HEK293 (cell line): ENCODE results near the gene CD93.

Experiments
- CTCF ChIA-PET: fragments of 350-600 bp; formaldehyde crosslinking; extraction: SDS; loops from one replicate; lab custom pipeline; 2021; ENCODE audit warnings: antibody characterized with exemption; lab: Yijun Ruan, JAX
- POLR2A ChIA-PET: fragments of 300-600 bp; formaldehyde crosslinking; extraction: SDS; loops from one replicate; lab custom pipeline; 2020; ENCODE audit warnings: antibody characterized with exemption, inconsistent platforms; lab: Yijun Ruan, JAX
- H3K27ac ChIP-seq: fragments of 200-500 bp; sonication (Bioruptor generic); 2 replicates; pipeline ENCODE4 v1.5.1; 2014; ENCODE audit warnings: low read depth, low read length, control low read depth, inconsistent platforms; ENCODE audit errors: extremely low read depth
- H3K36me3 ChIP-seq, 2 experiments: fragments of 200-500 bp in 1 of 2; sonication (Bioruptor generic) in 1 of 2; 1 replicate in 1 of 2; 2 replicates in 1 of 2; pipeline ENCODE4 v1.5.1; 2014 to 2017; ENCODE audit warnings: inconsistent platforms in 2 of 2, low read length in 2 of 2; ENCODE audit not compliant: control insufficient read depth in 2 of 2, insufficient read depth in 1 of 2
- H3K4me1 ChIP-seq: fragments of 200-500 bp; sonication (Bioruptor generic); 2 replicates; pipeline ENCODE4 v1.5.1; 2014; ENCODE audit warnings: mild to moderate bottlenecking, low read length, inconsistent platforms; ENCODE audit not compliant: control insufficient read depth, insufficient read depth
- H3K4me3 ChIP-seq: 2 replicates; pipeline ENCODE4 v1.5.1; 2011; ENCODE audit warnings: low read depth, mild to moderate bottlenecking, control low read depth, low read length, moderate library complexity
- H3K9me3 ChIP-seq: fragments of 200-500 bp; sonication (Bioruptor generic); 2 replicates; pipeline ENCODE4 v1.5.1; 2014; ENCODE audit warnings: low read depth, low read length, inconsistent platforms; ENCODE audit not compliant: control insufficient read depth, insufficient read depth
- BCL11A ChIP-seq: fragments of 450-650 bp; formaldehyde crosslinking; IDR thresholded peaks from 2 replicates; pipeline ENCODE4 v1.5.1; 2016; ENCODE audit warnings: low read depth, missing biosample characterization, missing genetic modification characterization
- MEIS1 ChIP-seq: sonication (generic); formaldehyde crosslinking; IDR thresholded peaks from 2 replicates; pipeline ENCODE4 v1.8.1; 2022; ENCODE audit warnings: missing genetic modification reagents, mild to moderate bottlenecking, borderline replicate concordance
- MYNN ChIP-seq: fragments of 450-650 bp; formaldehyde crosslinking; IDR thresholded peaks from 2 replicates; pipeline ENCODE4 v1.5.1; 2016; ENCODE audit warnings: missing biosample characterization, missing genetic modification characterization, borderline replicate concordance
- MZF1 ChIP-seq: fragments of 450-650 bp; formaldehyde crosslinking; IDR thresholded peaks from 2 replicates; pipeline ENCODE4 v1.5.1; 2017; ENCODE audit warnings: missing biosample characterization, missing genetic modification characterization, borderline replicate concordance
- YY1 ChIP-seq: fragments of 450-650 bp; formaldehyde crosslinking; IDR thresholded peaks from 2 replicates; pipeline ENCODE4 v1.5.1; 2018; ENCODE audit warnings: missing biosample characterization, missing genetic modification characterization
- ZNF169 ChIP-seq: fragments of 450-650 bp; formaldehyde crosslinking; IDR thresholded peaks from 2 replicates; pipeline ENCODE4 v1.5.1; 2016; ENCODE audit warnings: missing biosample characterization, missing genetic modification characterization
- ZNF221 ChIP-seq: fragments of 450-650 bp; formaldehyde crosslinking; IDR thresholded peaks from 2 replicates; pipeline ENCODE4 v1.5.1; 2017; ENCODE audit warnings: missing biosample characterization, missing genetic modification characterization, borderline replicate concordance
- ZNF223 ChIP-seq: fragments of 450-650 bp; formaldehyde crosslinking; IDR thresholded peaks from 2 replicates; pipeline ENCODE4 v1.5.1; 2016; ENCODE audit warnings: missing biosample characterization, missing genetic modification characterization
- ZNF23 ChIP-seq: fragments of 450-650 bp; formaldehyde crosslinking; IDR thresholded peaks from 2 replicates; pipeline ENCODE4 v1.5.1; 2016; ENCODE audit warnings: missing biosample characterization, missing genetic modification characterization, borderline replicate concordance
- ZNF335 ChIP-seq: fragments of 450-650 bp; formaldehyde crosslinking; conservative IDR thresholded peaks from 2 replicates; pipeline ENCODE4 v1.5.1; 2016; ENCODE audit warnings: missing biosample characterization, missing genetic modification characterization
- ZNF341 ChIP-seq: fragments of 450-650 bp; formaldehyde crosslinking; IDR thresholded peaks from 2 replicates; pipeline ENCODE4; 2016; ENCODE audit warnings: low read depth, missing biosample characterization, missing genetic modification characterization
- ZNF354C ChIP-seq: fragments of 450-650 bp; formaldehyde crosslinking; IDR thresholded peaks from 2 replicates; pipeline ENCODE4 v1.5.1; 2016; ENCODE audit warnings: missing biosample characterization, missing genetic modification characterization, low read depth, borderline replicate concordance
- ZNF37A ChIP-seq: fragments of 450-650 bp; IDR thresholded peaks from 2 replicates; pipeline ENCODE4 v1.5.1; 2018; ENCODE audit warnings: missing biosample characterization, missing genetic modification characterization
- ZNF416 ChIP-seq: fragments of 450-650 bp; formaldehyde crosslinking; IDR thresholded peaks from 2 replicates; pipeline ENCODE4 v1.5.1; 2016; ENCODE audit warnings: missing biosample characterization, missing genetic modification characterization
- ZNF449 ChIP-seq: fragments of 450-650 bp; formaldehyde crosslinking; IDR thresholded peaks from 2 replicates; pipeline ENCODE4 v1.5.1; 2017; ENCODE audit warnings: missing biosample characterization, mild to moderate bottlenecking, missing genetic modification characterization, moderate library complexity
- ZNF585B ChIP-seq: fragments of 450-650 bp; formaldehyde crosslinking; IDR thresholded peaks from 2 replicates; pipeline ENCODE4 v1.5.1; 2016; ENCODE audit warnings: missing biosample characterization, missing genetic modification characterization
- ZNF600 ChIP-seq: fragments of 450-650 bp; formaldehyde crosslinking; IDR thresholded peaks from 2 replicates; pipeline ENCODE4 v1.5.1; 2016; ENCODE audit warnings: missing biosample characterization, missing genetic modification characterization
- ZNF677 ChIP-seq: fragments of 450-650 bp; IDR thresholded peaks from 2 replicates; pipeline ENCODE4 v1.5.0; 2018; ENCODE audit warnings: missing biosample characterization, mild to moderate bottlenecking, missing genetic modification characterization, moderate library complexity
- ZNF76 ChIP-seq: fragments of 450-650 bp; formaldehyde crosslinking; IDR thresholded peaks from 2 replicates; pipeline ENCODE4; 2016; ENCODE audit warnings: low read depth, missing biosample characterization, missing genetic modification characterization, borderline replicate concordance
- ZSCAN5A ChIP-seq: fragments of 450-650 bp; formaldehyde crosslinking; IDR thresholded peaks from 2 replicates; pipeline ENCODE4 v1.5.1; 2016; ENCODE audit warnings: missing biosample characterization, missing genetic modification characterization
- TF ChIP-seq, protein P1 (sequence below): fragments of 450-650 bp; formaldehyde crosslinking; optimal IDR thresholded peaks from 2 replicates; pipeline ENCODE3; 2016; ENCODE audit warnings: missing biosample characterization, mild to moderate bottlenecking, missing genetic modification characterization
- TF ChIP-seq, protein P2 (sequence below): fragments of 450-650 bp; formaldehyde crosslinking; IDR thresholded peaks from 2 replicates; pipeline ENCODE4 v1.5.1; 2016; ENCODE audit warnings: missing biosample characterization, missing genetic modification characterization, low read depth
- TF ChIP-seq, protein P3 (sequence below): fragments of 450-650 bp; formaldehyde crosslinking; IDR thresholded peaks from 2 replicates; pipeline ENCODE4 v1.5.0; 2017; ENCODE audit warnings: missing biosample characterization, missing genetic modification characterization, borderline replicate concordance

CD93 gene

DNA sequence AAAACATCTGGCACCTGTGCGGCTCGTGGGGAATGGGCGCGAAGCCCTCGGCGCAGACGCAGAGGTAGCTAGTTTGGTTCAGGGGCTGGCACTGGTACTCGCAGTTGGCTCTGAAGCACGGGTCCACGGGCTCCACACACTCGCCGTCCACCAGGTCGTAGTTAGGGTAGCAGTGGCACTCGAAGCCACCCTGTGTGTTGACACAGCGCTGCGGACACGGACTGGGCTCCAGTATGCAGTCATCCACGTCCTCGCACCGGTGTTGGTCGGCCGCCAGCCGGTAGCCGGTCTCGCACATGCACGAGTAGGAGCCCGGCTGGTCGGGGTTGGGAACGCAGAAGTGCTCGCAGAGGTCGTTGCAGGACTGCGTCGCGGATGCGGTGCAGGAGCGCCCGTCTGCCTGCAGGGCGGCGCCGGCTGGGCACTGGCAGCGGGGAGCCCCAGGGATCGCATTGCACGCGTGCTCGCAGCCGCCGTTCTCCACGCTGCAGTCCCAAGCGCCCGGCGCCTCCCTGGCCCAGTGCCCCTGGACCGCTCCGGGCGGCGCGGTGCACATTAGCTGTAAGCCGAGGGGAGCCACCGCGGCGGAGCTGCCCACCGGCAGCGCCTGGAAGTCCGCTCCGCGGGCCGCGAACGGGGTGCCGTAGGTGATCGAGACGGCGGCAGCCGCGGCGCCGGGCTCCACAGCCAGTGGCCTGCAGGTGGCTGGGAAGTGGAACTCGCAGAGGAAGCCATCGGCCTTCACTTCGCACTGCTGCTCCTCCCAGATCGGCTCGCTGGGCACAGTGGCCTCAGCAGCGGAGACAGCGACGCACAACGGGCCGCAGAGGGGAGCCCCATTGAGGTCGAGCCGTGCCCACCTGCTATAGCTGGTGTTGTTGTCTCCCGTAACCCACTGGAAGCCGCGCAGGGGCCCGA is 37.6 kb downstream of the CD93 start (continued):
- 0 out of 2 replicates have a peak, but pooled peaks have one; percentile 12 for TF ChIP-seq ZNF449
- peak; percentile 35; the same call in 1 of the 2 replicates for TF ChIP-seq ZNF76
- TF ChIP-seq, protein P1, sequence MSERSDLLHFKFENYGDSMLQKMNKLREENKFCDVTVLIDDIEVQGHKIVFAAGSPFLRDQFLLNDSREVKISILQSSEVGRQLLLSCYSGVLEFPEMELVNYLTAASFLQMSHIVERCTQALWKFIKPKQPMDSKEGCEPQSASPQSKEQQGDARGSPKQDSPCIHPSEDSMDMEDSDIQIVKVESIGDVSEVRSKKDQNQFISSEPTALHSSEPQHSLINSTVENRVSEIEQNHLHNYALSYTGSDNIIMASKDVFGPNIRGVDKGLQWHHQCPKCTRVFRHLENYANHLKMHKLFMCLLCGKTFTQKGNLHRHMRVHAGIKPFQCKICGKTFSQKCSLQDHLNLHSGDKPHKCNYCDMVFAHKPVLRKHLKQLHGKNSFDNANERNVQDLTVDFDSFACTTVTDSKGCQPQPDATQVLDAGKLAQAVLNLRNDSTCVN (tag by site-specific recombination) = peak; percentile 20
- peak; percentile 26; the same call in 1 of the 2 replicates for TF ChIP-seq ZNF600 (tag by site-specific recombination)
- TF ChIP-seq ZNF677 (tag by site-specific recombination) = no peak
- no peak for TF ChIP-seq MEIS1 (CRISPR knock-in tag)

GRCh38 chr20:23047738-23048214 is 38.3 kb downstream of the CD93 start:
- Histone ChIP-seq H3K36me3 (no peaks in the 10 kb centered on the region), H3K4me1 (no peaks in the 10 kb centered on the region), H3K27ac (no peak overlapping the region), H3K4me3 (no peak overlapping the region), H3K9me3 (no peaks in the 10 kb centered on the region)
- ChIA-PET CTCF (interaction anchor here (1.0 kb wide), 1 partner anchor 187 kb away, joined by 3 read pairs; no protein-coding TSS in a partner anchor), POLR2A (no interaction called here)
- TF ChIP-seq ZNF585B (no peak), ZNF221 (tag by site-specific recombination) (no peak), ZNF354C (tag by site-specific recombination) (no peak), ZNF335 (tag by site-specific recombination) (no peak), ZSCAN5A (no peak), ZNF23 (no peak), MZF1 (tag by site-specific recombination) (no peak), ZNF416 (tag by site-specific recombination) (no peak), MYNN (tag by site-specific recombination) (no peak), YY1 (tag by site-specific recombination) (no peak), ZNF169 (tag by site-specific recombination) (no peak), ZNF341 (tag by site-specific recombination) (no peak), BCL11A (tag by site-specific recombination) (no peak), ZNF223 (tag by site-specific recombination) (no peak), ZNF37A (tag by site-specific recombination) (no peak)
- TF ChIP-seq, protein P2, sequence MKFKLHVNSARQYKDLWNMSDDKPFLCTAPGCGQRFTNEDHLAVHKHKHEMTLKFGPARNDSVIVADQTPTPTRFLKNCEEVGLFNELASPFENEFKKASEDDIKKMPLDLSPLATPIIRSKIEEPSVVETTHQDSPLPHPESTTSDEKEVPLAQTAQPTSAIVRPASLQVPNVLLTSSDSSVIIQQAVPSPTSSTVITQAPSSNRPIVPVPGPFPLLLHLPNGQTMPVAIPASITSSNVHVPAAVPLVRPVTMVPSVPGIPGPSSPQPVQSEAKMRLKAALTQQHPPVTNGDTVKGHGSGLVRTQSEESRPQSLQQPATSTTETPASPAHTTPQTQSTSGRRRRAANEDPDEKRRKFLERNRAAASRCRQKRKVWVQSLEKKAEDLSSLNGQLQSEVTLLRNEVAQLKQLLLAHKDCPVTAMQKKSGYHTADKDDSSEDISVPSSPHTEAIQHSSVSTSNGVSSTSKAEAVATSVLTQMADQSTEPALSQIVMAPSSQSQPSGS (tag by site-specific recombination) = no peak
- TF ChIP-seq, protein P3, sequence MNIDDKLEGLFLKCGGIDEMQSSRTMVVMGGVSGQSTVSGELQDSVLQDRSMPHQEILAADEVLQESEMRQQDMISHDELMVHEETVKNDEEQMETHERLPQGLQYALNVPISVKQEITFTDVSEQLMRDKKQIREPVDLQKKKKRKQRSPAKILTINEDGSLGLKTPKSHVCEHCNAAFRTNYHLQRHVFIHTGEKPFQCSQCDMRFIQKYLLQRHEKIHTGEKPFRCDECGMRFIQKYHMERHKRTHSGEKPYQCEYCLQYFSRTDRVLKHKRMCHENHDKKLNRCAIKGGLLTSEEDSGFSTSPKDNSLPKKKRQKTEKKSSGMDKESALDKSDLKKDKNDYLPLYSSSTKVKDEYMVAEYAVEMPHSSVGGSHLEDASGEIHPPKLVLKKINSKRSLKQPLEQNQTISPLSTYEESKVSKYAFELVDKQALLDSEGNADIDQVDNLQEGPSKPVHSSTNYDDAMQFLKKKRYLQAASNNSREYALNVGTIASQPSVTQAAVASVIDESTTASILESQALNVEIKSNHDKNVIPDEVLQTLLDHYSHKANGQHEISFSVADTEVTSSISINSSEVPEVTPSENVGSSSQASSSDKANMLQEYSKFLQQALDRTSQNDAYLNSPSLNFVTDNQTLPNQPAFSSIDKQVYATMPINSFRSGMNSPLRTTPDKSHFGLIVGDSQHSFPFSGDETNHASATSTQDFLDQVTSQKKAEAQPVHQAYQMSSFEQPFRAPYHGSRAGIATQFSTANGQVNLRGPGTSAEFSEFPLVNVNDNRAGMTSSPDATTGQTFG = no peak
- TF ChIP-seq, all 188 proteins: peak for 0
